Measurements from ENCODE around the gene TOMM34. TPM values are rescaled to one million over a fixed set of nuclear protein-coding genes. Genes with fewer than 3 reads are reported as not detected.

The TOMM34 gene
- total RNA-seq, 1 donor from 2014 or later = 45.8 TPM

GRCh38 chr20:44909872-44910689 lies 50.1 kb downstream of the TOMM34 start, which contains the start of gene PABPC1L:
PABPC1L (plus strand) TSS chr20:44910060; CDS start chr20:44910144, 84 bp downstream.
- Mint-ChIP-seq H3K27ac (ENCODE audit: unreplicated experiment) (peak within 1 kb of the TSS; percentile 75), H3K4me3 (ENCODE audit: unreplicated experiment) (peak within 1 kb of the TSS; percentile 87), H3K4me1 (ENCODE audit: low read depth, unreplicated experiment) (peaks cover 6% of the 10 kb centered on the region), H3K27me3 (ENCODE audit: low read depth, unreplicated experiment) (no peaks in the 10 kb centered on the region), H3K9me3 (ENCODE audit: unreplicated experiment) (no peaks in the 10 kb centered on the region), H3K36me3 (ENCODE audit: low read depth, unreplicated experiment) (peaks cover 12% of the 10 kb centered on the region)
- no peak for FAIRE-seq
- H2AFZ ChIP-seq (ENCODE audit: low read depth, low read length) = peak within 1 kb of the TSS; percentile 72
- peaks cover 34% of the 10 kb centered on the region for H3K36me3 ChIP-seq (ENCODE audit: insufficient read depth, low read length)
- H3K27me3 ChIP-seq (ENCODE audit: insufficient read depth, low read length) = no peaks in the 10 kb centered on the region
- peak; percentile 41 for DNase-seq (ENCODE audit: low read depth)
- peaks cover 36% of the 10 kb centered on the region for H4K20me1 ChIP-seq (ENCODE audit: insufficient read depth, low read length)
- peaks cover 5% of the 10 kb centered on the region for H3K79me2 ChIP-seq (ENCODE audit: insufficient read depth, low read length)
- no peaks in the 10 kb centered on the region for H3K9me3 ChIP-seq (ENCODE audit: insufficient read depth, low read depth, low read length)
- peak within 1 kb of the TSS; percentile 78 for H3K9ac ChIP-seq (ENCODE audit: low read length)
- H3K4me3 ChIP-seq (ENCODE audit: insufficient read depth, low read depth, low read length) = peak within 1 kb of the TSS; percentile 67
- peaks cover 3% of the 10 kb centered on the region for H3K4me1 ChIP-seq (ENCODE audit: insufficient read depth, low read length)
- H3K4me2 ChIP-seq (ENCODE audit: low read length) = peak within 1 kb of the TSS; percentile 95
- TF ChIP-seq CTCF (IDR thresholded peaks at IDR 0.05; ENCODE audit: insufficient read depth, low read depth, low read length) (no peak), EZH2 (IDR thresholded peaks at IDR 0.05; ENCODE audit: insufficient read depth, low read length) (no peak)
- H3K27ac ChIP-seq (ENCODE audit: low read depth, low read length) = peak within 1 kb of the TSS; percentile 6

DNA sequence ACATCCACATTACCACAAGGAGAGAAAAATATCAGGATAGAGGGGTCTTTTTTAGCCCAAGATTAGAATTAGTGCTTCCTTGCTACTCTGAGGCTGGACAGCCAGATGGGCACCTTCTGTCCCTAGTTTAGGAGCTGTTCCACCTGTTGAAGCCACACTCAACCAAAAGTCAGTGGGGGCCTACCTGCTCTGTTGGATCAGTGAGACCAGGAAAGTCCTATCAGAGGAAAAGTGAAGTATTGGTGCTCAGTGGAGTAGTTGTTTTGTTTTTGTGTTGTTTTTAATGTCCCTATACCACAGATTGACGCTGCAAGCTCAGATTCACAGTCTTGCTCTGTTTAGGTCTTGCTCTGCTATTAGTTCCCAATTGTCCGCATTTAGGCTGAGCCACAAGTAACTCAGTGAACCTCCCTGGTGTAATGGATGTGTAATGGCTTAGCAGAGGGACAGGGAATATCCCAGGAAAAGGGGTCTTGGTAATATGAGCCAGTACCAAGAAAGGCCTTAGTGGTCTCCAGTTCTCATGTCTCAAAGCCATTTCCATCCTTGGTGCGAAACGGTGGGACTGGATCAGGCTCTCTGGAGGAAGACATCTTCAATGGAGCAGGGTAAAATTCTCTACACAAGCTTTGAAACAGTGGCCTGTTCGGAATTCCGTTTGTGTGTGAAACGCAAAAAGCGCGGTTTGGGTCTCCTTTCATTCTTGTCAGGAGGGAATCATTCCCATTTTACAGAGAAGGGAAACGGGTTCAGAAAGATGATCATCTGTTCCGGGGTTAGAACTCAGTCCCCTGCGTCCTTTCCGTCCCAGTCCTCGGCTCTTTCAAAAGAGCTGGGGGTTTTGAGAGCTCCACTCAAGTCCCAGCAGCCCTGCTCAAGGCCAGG lies 51.0 kb downstream of the TOMM34 start:
- DNase-seq (ENCODE audit: low read depth) = no peak
- H2AFZ ChIP-seq (ENCODE audit: low read depth, low read length) = no peak overlapping the region
- H4K20me1 ChIP-seq (ENCODE audit: insufficient read depth, low read length) = peaks cover 44% of the 10 kb centered on the region

More for the DNA sequence above, 51.0 kb downstream of the TOMM34 start:
- H3K27ac Mint-ChIP-seq (ENCODE audit: unreplicated experiment) = no peak overlapping the region
- peak overlapping the region; percentile 95 for H3K4me2 ChIP-seq (ENCODE audit: low read length)
- H3K79me2 ChIP-seq (ENCODE audit: insufficient read depth, low read length) = peaks cover 8% of the 10 kb centered on the region
- H3K9me3 Mint-ChIP-seq (ENCODE audit: unreplicated experiment) = no peaks in the 10 kb centered on the region
- H3K4me3 Mint-ChIP-seq (ENCODE audit: unreplicated experiment) = peak overlapping the region; percentile 73
- H3K4me1 Mint-ChIP-seq (ENCODE audit: low read depth, unreplicated experiment) = peaks cover 6% of the 10 kb centered on the region
- peak overlapping the region; percentile 78 for H3K9ac ChIP-seq (ENCODE audit: low read length)
- H3K36me3 Mint-ChIP-seq (ENCODE audit: low read depth, unreplicated experiment) = peaks cover 9% of the 10 kb centered on the region
- no peaks in the 10 kb centered on the region for H3K27me3 Mint-ChIP-seq (ENCODE audit: low read depth, unreplicated experiment)
- peaks cover 3% of the 10 kb centered on the region for H3K4me1 ChIP-seq (ENCODE audit: insufficient read depth, low read length)
- no peaks in the 10 kb centered on the region for H3K27me3 ChIP-seq (ENCODE audit: insufficient read depth, low read length)
- no peaks in the 10 kb centered on the region for H3K9me3 ChIP-seq (ENCODE audit: insufficient read depth, low read depth, low read length)
- TF ChIP-seq CTCF (IDR thresholded peaks at IDR 0.05; ENCODE audit: insufficient read depth, low read depth, low read length) (no peak), EZH2 (IDR thresholded peaks at IDR 0.05; ENCODE audit: insufficient read depth, low read length) (no peak)
- no peak overlapping the region for H3K27ac ChIP-seq (ENCODE audit: low read depth, low read length)
- FAIRE-seq = no peak
- peak overlapping the region; percentile 67 for H3K4me3 ChIP-seq (ENCODE audit: insufficient read depth, low read depth, low read length)
- peaks cover 43% of the 10 kb centered on the region for H3K36me3 ChIP-seq (ENCODE audit: insufficient read depth, low read length)

Data from astrocyte (in vitro differentiated cells and primary cell).